Ovary (tissue), 3 donors: ENCODE data around the gene PIAS4.

ENCODE experiments used
- EP300 ChIP-seq: sonication (generic); formaldehyde crosslinking; IDR thresholded peaks from one replicate; pipeline ENCODE4 v1.6.1; 2017; ENCODE audit warnings: antibody characterized with exemption
- TF ChIP-seq, protein P1 (sequence below), 3 donors: fragments of 450-650 bp in 2 of 3; fragments of 200-600 bp in 1 of 3; IDR thresholded peaks; one replicate each; pipeline versions ENCODE4 v1.5.1 to v1.8.0; 2016 to 2022; ENCODE audit warnings: antibody characterized with exemption in 3 of 3, mild to moderate bottlenecking in 1 of 3
- donor health status: DM: no; HTN: no; CAD: no.

DNA sequence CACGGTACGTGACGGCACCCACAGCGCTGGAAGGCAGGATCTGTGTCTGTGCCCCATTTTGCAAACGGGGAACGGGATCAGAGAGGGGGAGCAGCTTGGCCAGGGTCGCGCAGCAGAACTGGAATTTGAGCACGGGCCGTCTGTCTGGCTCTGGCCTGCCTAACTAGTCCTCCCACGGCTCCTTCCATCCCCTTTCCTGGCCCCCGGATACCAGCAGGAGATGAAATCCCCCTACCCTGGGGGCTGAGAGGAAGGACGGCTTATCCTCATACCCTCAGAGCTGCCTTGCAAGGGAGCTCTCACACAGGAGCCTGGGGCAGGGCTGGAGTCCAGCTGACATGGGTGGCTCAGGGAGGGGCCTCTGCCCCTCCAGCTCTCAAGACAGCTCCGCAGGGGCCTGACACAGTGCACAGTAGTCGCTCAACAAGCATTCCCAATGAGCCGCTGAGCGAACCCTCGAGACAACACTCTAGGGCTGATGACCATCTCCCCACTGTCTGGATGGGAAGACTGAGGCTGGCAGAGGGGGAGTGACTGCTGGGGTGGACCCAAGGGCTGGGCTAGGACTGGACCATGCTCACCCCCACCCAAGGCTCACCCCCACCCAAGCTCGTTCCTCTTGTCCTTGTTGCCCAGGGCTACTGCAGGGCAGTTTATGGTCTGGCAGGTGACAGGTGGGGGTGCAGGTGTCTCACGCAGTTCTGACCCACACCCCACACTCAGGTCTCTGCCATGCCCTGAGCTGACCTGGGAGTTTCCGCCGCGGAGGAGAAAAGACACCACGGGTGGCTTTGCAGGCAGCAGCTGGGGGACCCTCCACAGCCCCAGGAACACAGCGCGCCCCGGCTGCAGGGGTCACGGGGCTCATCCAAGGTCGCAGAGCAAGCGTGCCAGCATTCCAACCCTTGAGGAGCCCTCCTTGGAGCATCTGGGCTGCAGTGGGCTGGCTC lies 55.2 kb downstream of the PIAS4 start:
- TF ChIP-seq, protein P1, sequence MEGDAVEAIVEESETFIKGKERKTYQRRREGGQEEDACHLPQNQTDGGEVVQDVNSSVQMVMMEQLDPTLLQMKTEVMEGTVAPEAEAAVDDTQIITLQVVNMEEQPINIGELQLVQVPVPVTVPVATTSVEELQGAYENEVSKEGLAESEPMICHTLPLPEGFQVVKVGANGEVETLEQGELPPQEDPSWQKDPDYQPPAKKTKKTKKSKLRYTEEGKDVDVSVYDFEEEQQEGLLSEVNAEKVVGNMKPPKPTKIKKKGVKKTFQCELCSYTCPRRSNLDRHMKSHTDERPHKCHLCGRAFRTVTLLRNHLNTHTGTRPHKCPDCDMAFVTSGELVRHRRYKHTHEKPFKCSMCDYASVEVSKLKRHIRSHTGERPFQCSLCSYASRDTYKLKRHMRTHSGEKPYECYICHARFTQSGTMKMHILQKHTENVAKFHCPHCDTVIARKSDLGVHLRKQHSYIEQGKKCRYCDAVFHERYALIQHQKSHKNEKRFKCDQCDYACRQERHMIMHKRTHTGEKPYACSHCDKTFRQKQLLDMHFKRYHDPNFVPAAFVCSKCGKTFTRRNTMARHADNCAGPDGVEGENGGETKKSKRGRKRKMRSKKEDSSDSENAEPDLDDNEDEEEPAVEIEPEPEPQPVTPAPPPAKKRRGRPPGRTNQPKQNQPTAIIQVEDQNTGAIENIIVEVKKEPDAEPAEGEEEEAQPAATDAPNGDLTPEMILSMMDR (IDR thresholded peaks at IDR 0.05) = no peak
- TF ChIP-seq EP300 = no peak
